GM12873 (cell line): ENCODE measurements around the gene NR4A1.

Experiments
- TF ChIP-seq, protein P1 (sequence below): IDR thresholded peaks from 2 replicates; pipeline ENCODE4 v1.5.1; 2012; ENCODE audit warnings: low read depth, mild to moderate bottlenecking, moderate library complexity, low read length, control low read depth; ENCODE audit not compliant: insufficient read depth; ENCODE audit errors: missing control alignments

Gene NR4A1

DNA sequence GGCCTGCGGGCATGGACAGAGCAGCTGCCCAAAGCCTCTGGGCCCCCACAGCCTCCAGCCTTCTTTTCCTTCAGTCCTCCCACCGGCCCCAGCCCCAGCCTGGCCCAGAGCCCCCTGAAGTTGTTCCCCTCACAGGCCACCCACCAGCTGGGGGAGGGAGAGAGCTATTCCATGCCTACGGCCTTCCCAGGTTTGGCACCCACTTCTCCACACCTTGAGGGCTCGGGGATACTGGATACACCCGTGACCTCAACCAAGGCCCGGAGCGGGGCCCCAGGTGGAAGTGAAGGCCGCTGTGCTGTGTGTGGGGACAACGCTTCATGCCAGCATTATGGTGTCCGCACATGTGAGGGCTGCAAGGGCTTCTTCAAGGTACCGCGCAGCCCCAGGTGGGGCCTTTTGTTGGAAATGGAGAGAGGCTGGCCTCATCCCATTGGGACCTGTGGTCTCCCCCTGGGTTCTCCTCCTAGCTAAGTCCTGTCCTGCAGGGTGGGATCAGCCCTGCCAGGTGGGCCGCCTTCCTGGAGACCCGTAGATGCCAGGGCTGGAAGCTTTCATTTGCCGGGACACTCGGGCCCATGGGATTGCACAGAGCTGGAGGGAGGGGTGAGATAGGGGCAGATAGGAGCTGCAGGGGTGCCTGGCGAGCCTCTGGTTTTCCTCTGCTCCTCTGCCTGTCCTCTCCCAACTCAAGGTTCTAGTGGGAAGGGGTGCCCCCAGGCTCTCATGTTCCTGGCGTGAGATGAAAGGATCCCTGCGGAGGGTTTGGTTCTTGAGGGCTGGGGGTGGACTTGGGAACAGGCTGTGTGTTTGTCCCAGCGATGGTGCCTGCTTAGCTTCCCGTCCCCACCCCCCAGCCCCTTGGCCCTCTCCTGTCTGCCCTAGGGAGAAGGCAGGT lies 3.8 kb downstream of the NR4A1 start:
- TF ChIP-seq, protein P1, sequence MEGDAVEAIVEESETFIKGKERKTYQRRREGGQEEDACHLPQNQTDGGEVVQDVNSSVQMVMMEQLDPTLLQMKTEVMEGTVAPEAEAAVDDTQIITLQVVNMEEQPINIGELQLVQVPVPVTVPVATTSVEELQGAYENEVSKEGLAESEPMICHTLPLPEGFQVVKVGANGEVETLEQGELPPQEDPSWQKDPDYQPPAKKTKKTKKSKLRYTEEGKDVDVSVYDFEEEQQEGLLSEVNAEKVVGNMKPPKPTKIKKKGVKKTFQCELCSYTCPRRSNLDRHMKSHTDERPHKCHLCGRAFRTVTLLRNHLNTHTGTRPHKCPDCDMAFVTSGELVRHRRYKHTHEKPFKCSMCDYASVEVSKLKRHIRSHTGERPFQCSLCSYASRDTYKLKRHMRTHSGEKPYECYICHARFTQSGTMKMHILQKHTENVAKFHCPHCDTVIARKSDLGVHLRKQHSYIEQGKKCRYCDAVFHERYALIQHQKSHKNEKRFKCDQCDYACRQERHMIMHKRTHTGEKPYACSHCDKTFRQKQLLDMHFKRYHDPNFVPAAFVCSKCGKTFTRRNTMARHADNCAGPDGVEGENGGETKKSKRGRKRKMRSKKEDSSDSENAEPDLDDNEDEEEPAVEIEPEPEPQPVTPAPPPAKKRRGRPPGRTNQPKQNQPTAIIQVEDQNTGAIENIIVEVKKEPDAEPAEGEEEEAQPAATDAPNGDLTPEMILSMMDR: no peak

DNA sequence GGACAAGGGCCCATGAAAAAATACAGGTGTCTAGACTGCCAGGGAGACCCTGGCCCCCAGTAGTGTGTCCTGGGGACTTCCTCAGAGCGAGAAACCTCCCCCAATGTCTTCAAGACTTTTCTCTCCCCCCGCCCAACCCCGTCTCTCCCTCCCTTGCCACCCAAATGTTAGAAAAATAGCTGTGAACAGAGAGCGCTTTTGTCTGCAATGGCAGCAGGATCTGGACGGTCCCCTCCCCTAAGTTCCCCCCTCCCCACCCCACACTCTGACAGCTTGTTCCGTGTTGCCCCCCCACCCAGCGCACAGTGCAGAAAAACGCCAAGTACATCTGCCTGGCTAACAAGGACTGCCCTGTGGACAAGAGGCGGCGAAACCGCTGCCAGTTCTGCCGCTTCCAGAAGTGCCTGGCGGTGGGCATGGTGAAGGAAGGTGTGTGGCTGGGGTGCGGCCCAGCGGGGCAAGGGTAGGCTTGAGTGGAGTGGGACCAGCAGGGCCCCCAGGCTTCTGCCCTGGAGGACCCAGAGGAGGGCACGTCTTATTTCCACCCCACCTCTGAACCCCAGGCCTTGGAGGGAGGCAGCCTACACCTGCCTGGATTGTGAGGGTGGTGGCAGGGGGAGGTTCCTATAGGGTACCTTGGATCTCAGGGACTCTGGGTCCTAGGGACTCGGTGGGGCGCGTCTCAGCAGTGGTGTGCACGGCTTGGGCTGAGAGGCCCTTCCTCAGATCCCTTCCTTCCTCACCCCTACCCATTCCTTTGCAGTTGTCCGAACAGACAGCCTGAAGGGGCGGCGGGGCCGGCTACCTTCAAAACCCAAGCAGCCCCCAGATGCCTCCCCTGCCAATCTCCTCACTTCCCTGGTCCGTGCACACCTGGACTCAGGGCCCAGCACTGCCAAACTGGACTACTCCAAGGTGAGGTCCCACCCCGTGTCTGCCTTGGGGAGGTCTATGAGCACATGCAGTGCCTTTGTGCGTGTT lies 4.8 kb downstream of the NR4A1 start:
- TF ChIP-seq, protein P1: no peak

DNA sequence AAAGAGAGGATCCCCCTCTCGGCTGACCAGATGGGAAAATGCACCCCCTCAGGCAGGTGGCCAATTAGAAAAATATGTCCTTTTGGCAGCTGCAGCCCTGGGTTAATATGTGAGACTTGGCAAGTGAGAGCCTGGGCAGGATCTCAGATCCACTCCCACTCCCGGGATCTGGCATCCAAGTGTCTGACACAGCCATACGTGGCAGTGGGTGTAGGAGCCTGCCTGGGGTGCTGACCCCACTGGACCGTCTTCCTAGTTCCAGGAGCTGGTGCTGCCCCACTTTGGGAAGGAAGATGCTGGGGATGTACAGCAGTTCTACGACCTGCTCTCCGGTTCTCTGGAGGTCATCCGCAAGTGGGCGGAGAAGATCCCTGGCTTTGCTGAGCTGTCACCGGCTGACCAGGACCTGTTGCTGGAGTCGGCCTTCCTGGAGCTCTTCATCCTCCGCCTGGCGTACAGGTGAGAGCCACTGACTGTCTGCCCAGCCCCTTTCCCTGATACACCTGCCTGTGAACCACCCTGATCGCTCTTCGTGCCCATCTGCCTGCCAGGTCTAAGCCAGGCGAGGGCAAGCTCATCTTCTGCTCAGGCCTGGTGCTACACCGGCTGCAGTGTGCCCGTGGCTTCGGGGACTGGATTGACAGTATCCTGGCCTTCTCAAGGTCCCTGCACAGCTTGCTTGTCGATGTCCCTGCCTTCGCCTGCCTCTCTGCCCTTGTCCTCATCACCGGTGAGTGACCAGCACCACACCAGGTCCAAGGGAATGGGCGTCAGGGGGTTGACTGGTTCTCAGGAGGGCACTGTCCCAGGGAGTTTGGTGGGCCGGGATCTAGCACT lies 5.8 kb downstream of the NR4A1 start:
- TF ChIP-seq, protein P1: no peak

DNA sequence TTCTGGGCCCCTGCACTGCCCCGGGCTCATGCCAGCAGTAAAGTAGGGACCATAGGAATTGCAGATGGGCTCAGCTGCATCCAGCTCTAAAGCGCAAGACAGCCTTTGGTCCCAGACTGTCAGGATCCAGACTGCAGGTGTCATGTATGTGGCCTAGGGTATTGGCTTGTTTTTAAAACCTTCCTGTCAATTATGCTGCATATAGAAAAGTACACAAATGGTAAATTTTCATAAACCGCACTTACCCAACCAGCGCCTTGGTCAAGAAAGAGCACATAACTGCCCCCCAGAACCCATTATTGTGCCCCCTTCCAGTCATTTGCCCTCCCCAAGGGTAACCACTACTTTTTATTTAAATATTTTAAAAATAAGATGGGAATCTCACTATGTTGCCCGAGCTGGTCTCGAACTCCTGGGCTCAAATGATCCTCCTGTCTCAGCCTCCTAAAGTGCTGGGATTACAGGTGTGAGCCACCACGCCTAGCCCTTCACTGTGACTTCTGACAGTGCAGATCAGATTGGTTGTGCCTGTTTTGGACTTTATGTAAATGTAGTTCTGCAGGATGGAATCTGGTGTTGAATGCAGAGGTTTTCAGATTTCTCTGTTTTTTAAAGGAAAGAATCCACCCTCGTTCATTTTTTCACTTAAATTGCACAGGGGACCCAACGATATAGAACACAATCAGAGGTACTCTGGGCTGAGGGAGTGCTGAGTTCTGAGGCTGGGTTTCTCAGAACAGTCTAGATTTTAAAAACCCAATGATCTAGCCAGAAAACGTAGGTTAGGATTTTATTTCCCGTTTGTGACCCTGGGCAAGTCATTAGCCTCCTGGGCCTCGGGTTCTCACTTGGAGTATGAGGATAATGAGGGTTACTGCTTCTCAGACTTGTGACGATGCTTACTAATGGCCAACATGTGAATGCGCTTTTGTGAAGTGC lies 6.7 kb downstream of the NR4A1 start:
- TF ChIP-seq, protein P1: no peak

DNA sequence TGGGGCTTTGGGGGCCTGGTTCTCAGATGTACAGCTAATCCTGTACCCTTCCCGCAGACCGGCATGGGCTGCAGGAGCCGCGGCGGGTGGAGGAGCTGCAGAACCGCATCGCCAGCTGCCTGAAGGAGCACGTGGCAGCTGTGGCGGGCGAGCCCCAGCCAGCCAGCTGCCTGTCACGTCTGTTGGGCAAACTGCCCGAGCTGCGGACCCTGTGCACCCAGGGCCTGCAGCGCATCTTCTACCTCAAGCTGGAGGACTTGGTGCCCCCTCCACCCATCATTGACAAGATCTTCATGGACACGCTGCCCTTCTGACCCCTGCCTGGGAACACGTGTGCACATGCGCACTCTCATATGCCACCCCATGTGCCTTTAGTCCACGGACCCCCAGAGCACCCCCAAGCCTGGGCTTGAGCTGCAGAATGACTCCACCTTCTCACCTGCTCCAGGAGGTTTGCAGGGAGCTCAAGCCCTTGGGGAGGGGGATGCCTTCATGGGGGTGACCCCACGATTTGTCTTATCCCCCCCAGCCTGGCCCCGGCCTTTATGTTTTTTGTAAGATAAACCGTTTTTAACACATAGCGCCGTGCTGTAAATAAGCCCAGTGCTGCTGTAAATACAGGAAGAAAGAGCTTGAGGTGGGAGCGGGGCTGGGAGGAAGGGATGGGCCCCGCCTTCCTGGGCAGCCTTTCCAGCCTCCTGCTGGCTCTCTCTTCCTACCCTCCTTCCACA lies 7.6 kb downstream of the NR4A1 start:
- TF ChIP-seq, protein P1: no peak
